HG03432 (cell line): ENCODE data around the gene ADRA2C.

ENCODE experiments used
- ATAC-seq: cut with Tn5 transposase; IDR thresholded peaks from one replicate; pipeline ENCODE4 v1.9.1; 2021; ENCODE audit warnings: mild to moderate bottlenecking, moderate library complexity; ENCODE audit not compliant: unreplicated experiment

ADRA2C gene

DNA sequence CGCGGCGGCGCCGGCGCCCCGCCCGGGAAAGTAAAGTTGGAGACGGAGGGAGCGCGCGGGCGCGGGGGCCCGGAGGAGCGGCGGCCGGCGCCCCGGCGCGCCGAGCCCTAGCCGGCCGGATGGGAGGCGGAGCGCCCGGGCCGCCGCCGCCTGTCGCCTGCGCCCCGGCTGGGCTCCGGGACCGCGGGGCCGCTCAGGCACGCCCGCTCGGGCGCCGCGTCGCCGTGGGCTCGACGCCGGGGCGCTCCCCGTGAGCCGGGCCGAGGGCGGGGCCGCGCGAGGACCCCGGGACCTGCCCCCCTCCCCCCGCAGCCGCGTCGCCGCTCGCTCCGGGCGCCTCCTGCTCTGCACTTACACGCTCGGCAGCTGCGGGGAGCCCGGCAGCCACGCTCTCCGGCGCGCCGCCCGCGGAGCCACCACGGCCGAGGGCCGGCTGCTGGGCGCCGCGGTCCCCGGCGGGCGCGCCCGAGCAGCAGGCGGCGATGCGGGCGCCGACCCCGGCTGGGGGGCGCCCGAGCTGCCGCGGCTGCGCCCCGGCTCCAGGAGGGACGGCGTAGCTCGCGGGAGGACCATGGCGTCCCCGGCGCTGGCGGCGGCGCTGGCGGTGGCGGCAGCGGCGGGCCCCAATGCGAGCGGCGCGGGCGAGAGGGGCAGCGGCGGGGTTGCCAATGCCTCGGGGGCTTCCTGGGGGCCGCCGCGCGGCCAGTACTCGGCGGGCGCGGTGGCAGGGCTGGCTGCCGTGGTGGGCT, at the start of gene ADRA2C:
ADRA2C (plus strand) TSS at position 350 of the 749 bp plus-strand sequence; CDS start at position 572, 222 bp downstream.
- ATAC-seq = no peak

DNA sequence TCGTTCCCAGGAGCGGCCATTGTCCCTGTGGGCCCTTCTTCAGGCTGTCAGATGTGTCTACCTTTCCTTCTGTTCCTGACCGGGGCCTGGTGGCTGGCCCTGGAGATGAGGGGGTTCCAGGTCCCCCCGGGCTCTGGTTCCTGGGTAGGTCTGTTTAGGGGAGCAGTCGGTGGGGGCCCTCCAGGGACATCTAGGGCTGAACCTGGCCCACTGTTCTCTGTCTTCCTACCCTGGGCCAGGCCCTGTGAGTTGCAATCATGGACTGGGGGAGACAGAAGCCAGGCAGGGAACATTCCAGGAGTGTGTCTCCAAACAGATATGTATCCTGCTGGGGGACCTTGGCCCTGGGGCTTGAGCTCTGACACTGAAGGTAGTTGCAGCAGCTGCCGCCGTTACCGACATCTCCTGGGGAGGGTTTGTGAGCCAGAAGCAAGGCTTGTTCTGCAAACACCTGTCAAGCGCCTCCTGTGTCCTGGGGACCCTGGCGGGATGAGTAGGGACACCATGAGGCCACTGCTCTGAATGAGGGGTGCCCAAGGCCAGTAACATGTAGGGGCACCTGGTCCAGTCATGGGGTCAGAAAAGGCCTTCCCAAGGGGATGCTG, 49.5 kb upstream of the ADRA2C start:
- ATAC-seq = no peak

DNA sequence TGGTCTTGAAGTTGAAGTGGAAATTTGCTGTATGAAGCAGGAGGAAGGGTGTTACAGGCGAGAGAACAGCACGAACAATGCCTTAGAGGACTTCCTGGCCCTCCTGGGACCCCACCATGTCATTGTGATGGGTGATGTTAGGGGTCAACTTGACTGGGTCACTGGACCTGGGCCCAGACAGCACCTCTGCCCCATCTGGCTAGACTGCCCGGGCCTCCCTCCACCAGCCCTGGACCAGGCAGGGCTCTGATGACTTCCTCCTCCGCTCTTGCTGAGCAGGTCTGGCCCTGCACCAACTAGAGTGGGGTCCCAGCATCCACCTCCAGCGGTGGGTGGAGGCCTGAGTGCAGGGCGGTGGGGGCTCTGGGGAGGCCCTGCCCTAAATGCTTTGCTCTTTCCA, 48.9 kb upstream of the ADRA2C start:
- no peak for ATAC-seq

DNA sequence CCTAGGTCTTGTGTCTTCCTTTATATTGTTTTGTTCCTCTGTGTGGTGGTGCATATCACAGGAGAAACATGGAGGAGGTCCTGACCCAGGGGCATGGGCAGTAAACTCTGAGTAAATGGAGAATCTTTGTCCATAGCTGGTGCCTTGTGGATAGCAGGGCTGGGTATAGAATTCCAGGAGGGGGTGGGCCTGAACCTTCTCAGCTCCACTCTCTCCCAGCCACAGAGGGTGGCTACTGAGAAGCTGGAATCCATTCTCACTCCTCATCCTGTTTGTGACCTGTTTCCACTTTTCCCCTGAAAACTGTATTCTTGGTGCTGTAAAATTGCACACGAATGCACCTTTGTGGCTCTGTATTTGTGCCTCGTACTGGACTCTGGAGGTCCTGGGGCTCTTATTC, 47.7 kb upstream of the ADRA2C start:
- ATAC-seq = no peak

DNA sequence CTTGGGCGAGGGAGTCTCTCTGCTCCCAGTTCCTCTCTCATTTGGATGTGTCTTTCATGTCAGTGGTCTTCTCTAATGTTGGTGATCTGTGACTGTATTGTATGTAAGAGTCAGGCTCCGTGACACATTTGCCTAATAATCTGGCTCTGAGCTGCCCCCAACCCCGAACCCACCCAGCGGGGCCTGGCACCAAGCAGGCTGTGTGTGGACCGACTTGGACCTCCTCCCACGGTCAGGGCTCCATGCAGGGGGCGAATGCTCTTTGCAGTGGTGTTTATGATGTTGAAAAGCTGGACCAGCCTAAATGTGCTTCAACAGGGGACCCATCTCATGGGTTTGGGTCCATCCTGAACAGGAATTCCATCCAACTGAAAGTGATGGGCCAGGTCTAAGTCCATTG, 47.0 kb upstream of the ADRA2C start:
- no peak for ATAC-seq

DNA sequence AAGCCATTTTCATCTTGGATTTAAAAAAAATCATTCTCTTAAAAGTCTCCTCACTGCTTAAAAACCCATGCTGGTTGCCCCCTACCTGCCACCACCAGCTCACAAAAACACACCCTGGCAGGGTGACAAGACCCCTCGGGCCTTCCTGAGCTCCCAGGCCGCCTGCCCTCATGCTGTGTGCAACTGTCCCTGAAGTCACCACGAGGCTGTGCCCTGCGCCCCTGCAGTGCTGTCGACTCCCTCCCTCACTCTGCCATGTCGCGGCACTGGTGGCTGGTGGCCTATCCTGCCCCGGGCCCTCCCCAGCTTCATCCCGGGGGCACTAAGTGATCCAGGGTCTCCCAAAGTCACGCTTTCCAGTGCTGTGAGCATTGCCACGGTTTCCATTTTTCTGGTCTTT, 46.3 kb upstream of the ADRA2C start:
- ATAC-seq = no peak

DNA sequence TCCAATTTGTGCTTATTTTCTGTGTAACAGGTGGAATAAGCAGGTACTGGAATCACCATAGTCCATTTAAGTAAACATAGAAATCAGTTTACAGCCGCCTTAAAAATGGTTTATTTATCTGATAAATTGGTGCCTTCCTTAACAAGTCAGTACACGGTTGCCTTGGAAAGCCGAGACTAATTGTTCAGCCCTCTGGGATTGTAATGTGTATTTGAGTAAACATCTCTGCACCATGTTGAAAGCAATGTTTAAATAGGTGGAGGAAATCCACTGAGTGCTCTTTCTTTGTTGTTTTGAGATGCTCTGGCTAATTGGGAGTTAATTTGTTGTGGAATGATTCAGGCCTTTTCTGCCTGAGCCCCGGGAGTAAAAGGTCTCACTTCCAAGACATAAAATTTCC, 45.7 kb upstream of the ADRA2C start:
- no peak for ATAC-seq

DNA sequence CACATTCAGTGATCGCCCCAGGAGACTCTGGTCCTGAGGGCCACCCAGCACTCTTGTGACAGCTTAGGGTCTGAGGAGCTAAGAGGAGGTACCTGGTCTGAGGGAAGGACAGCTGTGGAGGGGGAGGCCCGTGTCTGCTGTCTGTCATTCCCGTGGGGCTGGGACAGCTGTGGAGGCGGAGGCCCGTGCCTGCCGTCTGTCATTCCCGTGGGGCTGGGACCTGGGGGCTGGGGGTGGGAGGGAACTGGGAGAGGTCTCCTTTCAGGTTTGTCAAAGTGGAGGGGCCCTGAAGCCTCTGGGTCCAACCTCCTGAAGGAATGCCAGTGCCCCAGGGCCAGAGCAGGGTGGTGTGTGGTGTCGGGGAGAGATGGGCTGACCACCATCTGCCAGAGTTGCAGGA, 45.0 kb upstream of the ADRA2C start:
- no peak for ATAC-seq

DNA sequence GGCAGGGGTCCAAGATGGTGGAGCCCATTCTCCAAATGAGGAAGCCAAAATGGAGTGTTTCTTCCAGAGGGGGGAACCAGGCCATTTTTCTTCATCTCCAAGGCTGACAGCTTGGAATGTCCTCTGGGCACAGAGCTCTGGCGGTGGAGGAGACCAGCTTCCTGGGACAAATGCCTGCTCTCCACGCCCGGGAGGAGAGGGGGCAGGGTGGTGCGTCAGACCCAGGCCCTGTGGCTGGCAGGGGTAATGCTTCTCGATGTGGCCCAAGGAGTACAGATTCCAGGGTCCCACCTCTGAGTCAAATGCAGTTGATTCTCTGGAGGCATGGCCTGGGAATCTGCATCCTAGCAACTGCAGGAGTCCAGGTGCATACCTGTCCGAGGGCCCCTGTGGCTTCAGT, 44.6 kb upstream of the ADRA2C start:
- ATAC-seq = no peak

DNA sequence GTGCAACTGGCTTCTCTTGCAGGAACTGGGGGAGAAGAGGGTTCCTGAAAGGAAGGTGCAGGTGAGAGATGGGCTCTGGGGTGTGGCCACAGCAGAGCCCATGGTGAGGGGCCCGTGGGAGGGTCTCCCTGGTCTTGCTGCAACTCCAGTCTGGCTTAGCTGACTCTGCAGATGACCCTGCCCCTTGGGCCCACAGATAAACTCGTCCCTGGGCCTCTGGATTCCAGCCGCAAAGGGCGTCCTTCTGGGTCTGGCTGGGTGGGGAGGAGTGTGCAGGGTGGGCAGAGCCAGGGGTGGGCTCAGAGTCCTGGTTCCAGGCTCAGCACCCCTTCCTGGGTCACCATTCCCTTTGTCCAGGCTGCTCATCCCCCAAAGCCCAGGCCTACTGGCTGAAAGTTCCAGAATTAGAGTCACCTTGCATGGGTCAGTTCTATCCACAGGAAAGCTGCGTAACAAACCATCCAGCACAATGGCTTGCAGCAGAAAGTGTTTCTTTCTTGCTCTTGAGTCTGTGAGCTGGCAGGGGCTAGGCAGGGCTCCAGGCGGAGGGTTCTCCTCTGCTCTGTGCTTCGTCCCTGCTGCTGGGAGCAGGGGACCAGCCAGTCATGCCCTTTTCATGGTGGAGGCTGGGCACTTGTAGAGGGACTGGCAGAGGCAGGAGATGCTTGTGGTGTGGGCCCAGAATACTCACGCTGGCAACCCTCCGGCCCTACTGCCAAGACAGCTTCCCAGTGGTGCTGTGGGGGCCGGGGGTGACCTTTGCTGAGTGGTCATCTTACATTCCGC, 43.5 kb upstream of the ADRA2C start:
- no peak for ATAC-seq

DNA sequence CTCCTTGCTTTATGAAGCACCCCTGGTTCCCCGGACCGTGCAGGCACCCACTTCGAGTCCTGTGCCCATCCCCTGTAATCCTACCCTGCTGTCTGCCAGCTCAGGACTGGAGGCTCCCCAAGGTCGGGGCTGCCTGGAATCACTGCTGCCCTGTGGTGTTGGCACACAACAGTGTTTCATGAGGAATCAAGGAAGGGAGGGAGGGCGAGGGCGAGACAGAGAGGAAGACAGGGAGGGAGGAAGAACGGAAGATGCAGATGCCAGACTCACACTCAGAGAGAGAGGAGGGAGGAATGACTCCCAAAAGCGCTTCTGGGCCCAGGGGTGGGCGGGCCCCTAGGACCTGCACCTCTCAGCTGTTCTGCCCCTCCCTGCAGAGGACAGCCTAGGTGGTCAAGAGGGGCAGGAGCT, 42.9 kb upstream of the ADRA2C start:
- no peak for ATAC-seq

DNA sequence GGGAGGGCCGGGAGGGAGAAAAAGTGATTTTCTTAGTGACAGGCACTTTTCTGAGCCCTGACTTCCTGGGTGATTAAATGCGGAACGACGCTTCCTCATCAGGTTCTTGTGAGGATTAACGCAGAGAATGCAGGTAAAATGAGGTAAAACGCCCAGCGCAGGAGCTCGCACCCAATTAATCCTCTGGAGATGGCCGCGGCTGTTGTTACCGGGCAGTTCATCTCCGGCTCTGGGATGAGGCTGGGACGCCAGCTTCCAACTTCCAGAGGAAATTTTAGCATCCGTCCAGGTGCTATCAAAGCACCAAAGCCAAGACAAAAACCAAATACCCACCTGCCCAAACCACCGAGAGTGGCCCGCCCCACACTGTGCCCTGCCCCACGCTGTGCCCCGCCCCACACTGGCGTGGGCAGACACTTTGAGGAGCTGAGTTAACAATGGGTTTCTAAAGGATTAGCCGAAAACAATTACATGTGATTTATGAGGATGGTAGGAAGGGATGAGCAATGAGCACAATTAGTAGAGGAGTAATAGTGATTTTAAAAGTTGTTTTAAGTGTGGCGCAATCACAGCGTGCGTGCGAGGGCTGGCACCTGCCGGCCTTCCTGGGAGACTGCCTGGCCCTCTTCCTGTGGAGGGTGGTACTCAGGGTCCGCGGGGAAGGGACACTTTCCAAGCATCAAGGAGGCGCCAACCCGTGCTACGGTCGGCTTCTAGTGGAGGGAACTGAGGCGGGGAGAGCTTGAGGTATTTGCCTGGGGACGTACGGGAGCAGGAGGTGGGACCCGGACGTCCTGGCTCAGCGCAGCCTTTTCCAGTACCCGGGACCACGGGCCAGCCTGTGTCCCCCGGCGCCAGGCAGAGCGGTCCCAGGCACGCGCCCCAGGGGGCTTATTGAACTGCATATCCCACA, 41.6 kb upstream of the ADRA2C start:
- no peak for ATAC-seq

DNA sequence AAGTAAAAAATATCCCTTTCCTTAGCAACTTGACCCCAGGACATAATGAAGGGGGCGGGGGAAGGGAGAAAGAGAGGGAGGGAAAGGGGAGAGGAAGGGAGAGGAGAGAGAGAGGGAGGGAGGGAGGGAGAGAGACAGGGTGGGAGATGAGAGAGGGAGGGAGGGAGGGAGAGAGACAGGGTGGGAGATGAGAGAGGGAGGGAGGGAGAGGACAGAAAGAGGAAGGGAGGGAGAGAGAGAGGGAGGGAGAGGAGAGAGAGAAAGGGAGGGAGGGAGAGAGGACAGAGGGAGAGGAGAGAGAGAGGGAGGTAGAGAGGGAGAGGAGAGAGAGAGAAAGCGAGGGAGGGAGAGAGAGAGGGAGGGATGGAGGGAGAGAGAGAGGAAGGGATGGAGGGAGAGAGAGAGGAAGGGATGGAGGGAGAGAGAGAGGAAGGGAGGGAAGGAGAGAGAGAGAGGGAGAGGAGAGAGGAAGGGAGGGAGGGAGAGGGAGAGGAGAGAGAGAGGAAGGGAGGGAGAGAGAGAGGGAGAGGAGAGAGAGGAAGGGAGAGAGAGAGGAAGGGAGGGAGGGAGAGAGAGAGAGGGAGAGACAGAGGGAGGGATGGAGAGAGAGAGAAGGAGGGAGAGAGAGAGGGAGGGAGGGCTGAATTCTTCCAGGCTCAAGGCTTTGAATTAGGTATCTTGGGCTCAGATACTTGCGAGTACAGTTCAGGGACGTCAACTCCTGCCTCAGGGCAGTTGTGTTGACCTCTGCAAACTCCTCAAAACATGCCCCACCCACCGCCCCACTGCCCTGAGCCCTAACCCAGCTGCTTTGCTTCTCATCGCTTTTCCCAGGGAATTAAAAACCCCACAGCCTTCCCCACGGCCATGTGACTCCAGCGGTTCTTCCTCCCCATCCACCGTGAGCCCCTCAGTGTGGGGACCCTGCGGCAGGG, 40.0 kb upstream of the ADRA2C start:
- no peak for ATAC-seq

DNA sequence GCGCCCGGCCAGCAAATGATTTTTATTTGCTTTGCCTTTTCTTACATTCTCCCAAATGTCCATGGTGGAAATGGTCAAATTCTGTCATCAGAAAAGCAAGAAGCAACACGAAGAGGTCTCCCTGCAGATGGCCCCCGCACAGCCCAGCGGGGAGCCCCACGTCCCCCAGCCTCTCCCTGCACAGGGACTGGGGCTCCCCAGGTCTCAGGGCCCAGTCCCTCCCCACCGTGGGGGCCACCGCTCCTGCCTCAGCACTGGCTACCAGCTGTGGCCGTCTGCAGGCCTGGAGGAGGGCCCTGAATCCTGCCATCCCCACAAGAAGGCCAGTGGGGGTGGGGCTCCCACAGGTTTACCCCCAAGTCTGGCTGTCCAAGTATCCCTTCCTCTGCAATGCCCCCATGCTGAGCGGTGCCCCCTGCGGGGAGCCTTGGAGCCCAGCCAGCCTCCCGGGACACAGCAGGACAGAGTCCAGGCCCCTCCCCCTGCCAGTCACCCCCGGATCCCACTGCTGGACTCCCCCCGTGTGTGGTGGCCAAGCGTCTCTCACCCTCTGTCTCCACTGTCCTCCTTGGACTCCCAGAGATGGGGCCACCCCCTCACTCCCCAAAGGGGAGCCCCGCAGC, 38.2 kb upstream of the ADRA2C start:
- no peak for ATAC-seq

DNA sequence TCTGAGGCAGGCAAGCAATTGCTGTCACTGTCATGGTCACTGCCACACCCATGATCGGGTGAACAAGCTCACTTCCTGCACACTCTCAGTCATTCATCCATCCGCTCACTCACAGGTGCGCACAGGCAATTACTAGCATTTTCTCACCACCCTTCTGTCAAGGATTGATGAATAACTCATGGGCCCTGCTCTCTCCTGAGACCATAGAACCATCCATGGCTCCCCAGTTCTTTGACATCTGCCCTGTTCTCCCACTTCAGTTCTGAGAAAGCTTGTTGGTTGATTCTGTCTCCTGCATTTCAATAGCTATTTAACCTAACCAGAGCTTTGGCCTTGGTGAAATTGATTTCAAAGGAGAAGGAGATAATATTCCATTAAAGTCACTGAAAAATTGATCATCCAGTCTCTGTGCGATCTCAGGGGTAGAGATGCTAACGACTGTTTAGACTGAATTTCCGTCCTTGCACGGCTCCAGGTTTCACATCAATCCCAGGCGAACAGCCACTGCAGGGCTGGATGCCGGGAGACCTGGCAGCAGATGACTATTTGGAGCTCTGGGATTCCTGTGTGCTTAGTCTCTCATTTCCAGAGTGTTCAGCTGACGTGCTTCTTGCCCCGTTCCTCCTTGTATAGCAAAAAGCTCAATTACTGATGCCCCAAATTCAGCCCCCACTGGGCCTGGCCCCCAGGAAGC, 36.9 kb upstream of the ADRA2C start:
- no peak for ATAC-seq

DNA sequence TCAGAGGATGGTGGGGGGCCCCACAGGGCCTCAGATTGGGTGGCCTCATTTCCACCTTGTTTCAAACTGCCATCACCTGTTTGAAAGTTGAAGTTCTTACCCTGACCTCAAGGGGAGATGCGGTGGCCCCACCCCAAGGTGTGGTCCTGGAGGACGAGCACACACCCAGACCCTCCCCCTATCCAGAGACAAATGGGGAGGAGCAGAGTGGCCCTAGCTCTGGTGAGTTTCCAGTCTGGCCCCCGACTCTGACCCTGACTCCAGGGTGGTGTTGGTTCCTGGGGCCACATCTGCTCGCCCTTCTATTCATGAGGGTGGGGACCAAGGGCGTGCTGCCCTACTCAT, 36.3 kb upstream of the ADRA2C start:
- ATAC-seq = no peak

DNA sequence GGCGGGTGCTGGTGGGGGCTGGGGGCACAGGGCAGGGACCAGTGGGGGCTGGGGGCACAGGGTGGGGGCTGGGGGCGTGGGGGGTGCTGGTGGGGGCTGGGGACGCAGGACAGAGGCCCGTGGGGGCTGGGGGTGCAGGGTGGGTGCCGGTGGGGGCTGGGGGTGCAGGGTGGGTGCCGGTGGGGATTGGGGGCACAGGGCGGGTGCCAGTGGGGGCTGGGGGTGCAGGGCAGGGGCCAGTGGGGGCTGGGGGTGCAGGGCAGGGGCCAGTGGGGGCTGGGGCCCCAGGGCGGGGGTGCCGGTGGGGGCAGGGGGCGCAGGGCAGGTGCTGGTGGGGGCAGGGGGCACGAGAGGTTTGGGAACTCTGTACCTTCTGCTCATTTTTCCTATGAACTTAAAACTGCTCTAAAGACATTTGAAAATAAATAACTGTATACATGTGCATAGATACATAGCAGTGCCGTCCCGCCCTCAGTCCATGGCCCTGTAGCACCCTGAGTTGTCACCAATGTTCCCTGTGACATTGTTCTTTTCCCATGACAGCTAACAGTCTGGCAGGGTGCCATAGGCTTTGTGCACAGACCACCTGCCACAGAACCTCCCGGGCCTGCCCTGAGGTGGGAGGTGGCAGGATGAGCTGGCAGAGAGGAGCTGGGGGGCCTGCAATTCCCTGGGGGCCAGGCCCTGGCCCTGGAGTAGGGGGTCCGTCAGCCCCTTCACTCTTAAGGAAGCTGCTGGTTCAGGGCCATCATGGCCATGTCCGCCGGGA, 35.6 kb upstream of the ADRA2C start:
- no peak for ATAC-seq
